Forelimb muscle (tissue), 1 donor: ENCODE measurements around the gene EPHA6. TPM values are rescaled to one million over a fixed set of nuclear protein-coding genes. Genes with fewer than 3 reads are reported as not detected.
"Not testable (repeated sequence)": the region's sequence is repeated elsewhere in the genome, so short reads cannot be mapped to it uniquely, and the experiment has no call there.

Experiments
- DNase-seq: peaks from one replicate; pipeline ENCODE4 v3.0.0-alpha.2; 2013; ENCODE audit warnings: low read depth
- polyA plus RNA-seq: library from polyadenylated mRNA; unstranded; fragments of 120-200 nt; gene quantifications from one replicate; pipeline ENCODE4 v1.2.1, GENCODE V29; 2013; ENCODE audit not compliant: insufficient read length

Gene EPHA6
- polyA plus RNA-seq, 1 donor = 0.11 TPM

DNA sequence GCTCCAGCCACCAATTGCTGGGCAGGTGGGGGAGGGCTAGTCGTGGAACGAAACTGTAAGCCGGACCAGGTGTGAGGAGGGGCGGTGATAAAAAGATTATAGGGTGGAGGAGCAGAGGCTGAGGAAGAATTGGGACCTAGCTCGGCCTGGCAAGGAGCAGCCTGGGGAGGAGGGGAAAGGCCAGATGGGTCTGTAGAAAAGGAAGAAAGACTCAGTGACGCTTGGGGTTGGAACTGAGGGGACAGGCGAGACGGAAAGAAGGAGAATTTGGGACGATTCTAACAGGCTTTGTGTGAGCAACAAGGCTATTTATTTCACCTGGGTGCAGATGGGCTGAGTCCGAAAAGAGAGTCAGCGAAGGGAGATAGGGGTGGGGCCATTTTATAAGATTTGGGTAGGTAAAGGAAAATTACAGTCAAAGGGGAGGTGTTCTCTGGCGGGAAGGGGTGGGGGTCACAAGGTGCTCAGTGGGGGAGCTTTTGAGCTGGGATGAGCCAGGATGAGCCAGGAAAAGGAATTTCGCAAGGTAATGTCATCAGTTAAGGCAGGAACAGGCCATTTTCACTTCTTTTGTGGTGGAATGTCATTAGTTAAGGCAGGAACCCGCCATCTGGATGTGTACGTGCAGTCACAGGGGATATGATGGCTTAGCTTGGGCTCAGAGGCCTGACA is 462.6 kb downstream of the EPHA6 start:
- not testable (repeated sequence) for DNase-seq

DNA sequence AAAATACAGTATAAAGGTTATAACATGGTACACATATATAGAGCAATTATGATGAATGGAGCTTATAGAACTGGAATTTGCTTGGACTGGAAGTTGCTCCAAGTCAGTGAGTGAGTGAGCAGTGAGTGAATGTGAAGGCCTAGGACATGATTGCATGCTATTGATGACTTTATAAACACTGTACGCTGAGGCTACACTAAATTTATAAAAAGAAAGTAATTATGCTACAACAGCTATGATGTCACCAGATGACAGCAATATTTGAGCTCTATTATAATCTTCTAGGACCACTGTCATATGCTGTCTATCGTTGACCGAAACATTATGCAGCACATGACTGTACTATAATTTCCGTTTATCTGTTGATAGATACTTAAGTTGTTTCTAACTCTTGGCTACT is 463.3 kb downstream of the EPHA6 start:
- no peak for DNase-seq

DNA sequence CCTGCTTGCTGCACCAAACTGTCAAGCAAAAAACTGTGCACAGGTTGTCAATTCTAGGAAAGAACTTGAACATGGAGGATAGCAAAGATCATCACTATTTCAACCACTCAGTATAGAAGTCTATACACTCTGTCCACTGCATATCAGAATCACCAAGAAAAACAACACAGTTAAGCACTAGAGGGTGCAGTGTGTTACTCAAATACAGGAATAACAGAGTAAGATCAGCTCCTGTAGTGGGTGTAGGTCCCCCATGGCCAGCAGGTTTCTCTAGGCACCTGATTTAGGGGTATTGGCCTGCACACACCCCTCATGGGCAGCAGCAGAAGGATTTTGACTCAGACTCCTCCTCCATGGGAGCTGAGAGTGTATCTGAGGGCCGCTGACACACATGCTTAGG is 464.1 kb downstream of the EPHA6 start:
- no peak for DNase-seq

DNA sequence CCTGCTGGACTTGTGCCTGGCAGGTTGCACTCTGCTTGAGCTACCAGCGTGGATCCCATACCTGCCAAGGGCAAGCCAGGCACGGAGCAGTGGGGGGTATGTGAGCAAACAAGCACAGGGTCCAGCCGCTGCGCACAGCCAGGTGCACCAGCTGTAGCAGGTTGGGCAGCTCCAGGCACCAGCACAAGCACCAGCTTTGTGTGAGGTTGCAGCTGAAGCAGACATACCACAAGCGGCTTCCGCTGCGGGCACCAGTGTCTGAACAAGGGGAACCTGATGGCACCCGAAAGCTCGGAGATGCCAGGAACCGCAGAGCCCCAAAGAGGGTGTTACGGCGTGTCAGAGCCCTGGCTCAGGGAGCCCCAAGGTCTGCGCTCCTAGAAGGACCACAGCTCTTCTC is 477.5 kb downstream of the EPHA6 start:
- DNase-seq = no peak

DNA sequence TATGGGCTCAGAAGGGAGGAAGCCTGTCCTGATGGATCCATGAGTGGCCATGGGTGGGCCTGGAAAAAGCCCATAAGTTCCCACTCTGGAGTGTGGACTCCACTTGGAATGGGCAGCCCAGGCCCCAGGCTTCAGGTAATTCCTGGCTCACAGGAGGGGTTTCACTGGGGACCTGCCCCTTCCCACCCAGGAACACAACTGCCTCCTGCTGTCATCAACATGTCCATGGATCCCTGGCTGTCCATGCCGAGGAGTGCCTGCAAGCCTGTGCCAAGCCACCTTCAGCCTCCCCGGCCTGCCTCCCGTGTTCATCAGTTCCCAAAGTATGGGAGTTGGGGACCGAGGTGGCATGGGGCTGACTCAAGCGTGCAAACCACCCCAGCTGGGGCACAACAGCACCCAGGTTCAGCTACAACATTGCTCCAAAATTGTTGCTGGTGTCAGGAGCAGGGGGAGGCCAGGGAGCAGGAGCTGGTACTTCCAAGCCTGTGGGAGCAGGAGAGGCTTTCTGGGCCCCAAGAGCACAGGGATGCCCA is 479.3 kb downstream of the EPHA6 start:
- no peak for DNase-seq

DNA sequence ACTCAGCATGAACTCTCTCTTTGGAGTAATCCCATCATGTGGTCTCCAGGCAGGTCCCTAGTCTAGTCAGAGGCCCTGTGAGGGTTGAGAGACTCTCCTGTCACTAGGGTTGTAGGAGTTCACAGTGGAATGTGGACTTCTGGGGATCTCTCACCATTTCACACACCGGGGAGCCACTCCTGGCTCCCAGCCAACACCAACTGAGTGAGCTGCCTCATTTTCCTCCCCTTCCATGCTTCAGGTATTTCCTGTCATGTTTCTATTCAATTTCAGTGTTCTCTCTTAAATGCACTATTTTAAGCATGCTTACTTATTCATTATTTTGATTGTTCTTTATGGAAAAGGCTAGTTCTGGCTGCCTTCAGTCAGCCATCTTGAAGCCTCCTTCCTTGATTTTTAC is 482.6 kb downstream of the EPHA6 start:
- DNase-seq = no peak

DNA sequence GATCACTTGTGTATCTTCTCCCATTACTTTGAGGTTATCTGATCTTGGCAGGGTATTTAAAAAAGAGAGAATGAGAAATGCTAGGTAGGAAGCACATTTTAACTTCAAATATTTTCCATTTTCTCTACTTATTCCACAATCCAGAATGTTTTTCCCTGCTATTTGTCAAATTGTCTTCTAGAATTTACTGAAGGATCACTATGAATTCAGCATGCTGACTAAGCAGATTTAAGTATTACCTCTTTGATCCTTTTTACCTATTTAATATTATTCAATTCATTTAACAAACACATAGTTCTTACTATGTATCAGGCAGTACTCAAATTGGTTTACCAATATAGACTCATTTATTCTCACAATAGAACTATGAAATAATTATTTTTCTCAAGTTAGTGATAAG is 486.7 kb downstream of the EPHA6 start:
- no peak for DNase-seq

DNA sequence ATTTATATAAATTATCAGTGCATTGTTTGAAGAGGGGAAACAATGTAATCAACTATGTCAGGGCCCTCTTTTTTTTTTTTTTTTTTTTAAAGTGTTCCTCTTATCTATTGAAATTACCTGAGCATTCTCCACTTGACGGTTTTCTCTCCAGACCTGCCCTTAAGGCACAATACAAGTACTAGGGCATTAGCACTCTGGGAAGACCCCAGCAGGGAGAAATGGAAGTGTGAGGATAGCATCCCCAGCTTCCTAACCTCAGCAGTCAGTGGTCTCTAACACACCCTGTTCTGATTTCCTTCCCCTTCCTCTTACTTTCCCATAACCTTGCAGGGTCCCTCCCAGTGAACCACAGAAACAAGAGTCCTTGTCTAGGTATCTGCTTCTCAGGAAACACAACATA is 491.8 kb downstream of the EPHA6 start:
- DNase-seq = no peak

DNA sequence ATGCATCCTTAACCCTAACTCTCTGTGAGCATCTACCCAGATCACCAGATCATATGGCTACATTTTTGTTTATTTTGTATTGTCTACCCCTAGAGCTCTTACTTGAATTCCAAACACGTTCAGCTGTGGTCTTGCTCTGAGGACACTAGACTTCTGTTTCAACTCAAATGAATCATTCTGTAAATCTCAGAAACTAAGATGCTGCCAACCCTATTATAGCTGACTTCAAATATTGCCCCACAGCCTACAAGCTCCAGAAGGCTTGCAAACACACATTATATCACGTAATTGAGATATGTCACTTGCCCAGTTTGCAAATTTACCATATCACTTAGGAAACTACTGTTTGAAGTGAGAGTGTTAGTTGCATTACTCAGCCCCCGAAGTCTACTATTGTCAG is 524.0 kb downstream of the EPHA6 start:
- DNase-seq = no peak

DNA sequence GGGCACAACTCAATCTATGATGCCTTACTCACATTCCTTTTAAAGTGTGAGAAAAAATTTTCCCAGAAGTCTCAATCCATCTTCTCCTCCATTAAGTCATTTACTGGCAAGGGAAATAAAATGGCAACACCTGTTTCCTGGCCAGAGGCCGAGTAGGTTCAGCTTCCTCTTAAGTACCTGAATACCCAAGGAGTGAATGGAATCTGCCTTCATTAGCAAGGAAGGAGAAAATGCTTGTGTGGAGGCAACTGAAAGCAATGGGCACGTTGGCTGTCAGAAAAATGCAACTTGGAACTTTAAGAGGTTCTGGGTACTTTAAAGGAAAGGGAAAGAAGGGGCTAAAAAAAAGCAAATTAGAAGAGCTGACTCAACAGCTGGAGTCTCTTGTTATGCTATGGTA is 526.5 kb downstream of the EPHA6 start:
- DNase-seq = no peak

DNA sequence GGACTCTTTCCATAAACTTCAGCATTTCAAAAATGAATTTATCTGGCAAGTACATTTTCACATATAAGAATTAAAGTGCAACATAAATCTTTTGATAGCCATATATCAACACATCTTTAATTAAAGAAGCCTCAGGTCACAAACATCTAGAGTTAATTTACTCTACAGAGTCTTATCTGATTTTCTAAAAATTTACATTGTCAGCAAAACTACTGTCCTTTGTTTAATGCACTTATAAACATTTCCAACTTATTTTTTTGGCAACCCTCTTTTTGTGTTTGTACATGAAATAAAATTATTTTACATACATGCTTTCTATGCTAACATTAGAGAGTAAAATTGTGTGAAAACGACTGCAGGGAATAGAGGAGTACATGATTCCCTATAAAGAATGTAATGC is 533.4 kb downstream of the EPHA6 start:
- DNase-seq = no peak

DNA sequence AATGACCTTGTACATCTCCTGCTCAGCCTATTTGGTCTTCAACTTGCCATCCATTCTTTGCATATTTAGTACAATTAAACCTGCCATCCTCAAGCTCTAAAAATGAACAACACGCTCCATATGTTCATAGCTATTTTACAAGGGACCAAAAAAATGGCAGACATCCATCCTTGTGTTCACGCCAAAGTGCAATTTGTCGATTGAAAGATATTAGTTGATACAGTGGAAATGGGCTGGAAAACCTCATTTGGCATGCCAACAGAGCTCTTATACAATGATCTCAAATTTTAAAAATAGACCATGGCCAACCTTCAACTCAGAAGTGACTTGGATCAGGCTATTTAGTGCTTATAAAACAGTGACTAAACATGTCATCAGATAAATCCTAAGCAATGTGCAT is 536.6 kb downstream of the EPHA6 start:
- peak; percentile 1 for DNase-seq

DNA sequence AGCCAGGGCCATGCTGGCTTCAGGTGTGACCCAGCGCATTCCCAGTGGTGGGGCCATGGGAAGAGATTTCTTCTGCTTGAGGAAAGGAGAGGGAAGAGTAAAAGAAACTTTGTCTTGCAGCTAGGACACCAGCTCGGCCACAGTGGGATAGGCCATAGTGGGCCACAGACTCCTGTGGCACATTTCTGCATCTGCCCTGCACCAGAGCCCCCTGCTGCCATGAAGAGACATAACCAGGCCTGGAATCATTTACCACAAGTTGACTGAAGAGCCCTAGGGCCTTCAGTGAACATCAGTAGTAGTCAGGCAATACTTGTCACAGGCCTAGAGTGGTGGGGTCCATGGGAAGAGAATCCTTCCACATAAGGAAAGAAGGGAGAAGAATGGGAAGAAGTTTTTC is 538.8 kb downstream of the EPHA6 start:
- no peak for DNase-seq

DNA sequence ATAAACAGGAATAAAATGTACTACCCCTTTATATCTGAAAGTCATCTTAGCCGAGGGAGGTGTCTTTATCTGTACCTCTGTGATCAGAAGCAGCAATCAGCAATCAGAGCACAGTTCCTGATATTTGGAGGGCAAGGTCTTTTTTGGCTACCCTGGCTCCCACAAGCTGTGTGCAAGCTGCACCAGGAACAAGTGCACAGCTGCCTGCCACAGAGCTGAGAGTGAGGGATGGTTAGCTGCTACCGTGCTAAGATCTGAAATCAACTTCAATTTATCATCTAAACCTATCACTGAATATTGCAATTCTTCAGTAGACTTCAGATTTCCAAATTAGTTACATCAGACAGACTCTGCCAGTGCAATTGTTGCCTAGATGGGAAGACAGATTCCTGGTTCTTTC is 545.6 kb downstream of the EPHA6 start:
- DNase-seq = no peak

DNA sequence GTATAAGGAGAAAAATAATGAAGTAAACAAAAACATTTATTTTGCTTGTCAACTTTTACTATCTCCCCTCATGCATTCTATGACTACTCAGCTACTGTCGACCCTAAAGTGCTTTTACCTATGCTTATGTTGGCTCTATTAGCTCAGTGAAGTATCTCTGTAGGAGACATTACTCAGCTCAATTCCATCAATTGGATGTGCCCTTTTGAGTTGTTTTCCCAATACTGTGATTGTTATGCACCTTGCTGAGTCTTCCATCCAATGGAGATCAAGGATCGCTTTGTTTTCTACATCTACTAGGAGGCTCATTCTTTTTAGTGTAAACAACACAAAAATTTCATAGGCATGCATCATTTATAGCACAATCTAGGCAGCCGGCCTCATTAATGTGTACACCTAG is 546.4 kb downstream of the EPHA6 start:
- no peak for DNase-seq

DNA sequence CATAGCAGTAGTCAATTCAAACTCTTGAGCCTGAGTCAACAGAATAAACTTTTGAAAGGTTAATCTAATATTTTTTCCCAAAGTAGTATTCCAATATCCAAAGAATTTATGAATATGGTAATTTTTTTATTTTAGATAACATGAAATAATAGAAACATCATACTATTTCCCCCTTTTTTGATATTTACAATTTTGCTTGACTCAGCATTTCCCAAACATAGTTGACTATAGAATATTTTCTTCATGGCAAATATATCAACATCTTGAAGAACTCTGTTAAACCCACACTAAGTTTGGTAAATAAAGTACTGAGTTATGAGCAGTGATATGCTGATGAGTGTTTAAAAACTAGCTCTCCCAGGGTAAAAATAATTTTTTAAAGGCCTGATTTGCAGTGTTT is 570.2 kb downstream of the EPHA6 start:
- no peak for DNase-seq

DNA sequence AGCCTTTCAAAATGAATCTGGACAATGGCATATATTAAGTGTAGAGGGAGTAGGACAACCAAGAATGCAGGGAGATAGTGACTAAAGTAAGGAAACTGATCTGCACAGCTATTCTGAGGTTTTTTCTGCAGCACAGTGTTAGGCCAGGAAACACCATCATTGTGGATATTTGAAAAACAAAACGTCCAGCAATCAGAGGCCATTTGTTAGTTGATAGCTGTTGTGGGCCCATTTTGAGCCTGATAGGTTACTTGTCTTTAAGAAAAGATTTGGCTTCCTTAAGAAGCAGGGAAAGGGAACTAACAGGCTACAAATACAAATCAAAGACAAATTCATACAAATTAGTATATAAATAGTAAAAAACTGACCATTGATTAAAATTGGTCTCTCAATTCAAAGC is 574.4 kb downstream of the EPHA6 start:
- DNase-seq = no peak

DNA sequence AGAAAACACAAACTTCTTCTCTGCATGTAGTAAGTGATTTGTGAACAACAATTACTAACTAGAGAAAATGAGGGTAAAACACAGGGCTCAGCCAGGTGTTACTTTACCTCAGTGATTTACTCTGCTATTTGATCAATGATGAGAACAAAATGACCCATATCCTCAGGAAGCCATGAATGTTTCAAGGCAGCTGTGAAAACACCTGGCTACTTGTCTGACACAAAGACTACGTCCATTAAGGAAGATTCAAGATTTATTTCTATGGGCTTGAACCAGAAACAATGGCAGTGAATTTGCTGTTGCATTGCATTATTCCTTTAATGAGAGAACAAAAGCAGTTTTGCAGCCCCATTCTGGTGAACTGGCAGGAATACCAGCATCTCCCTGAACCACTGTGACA is 575.5 kb downstream of the EPHA6 start:
- DNase-seq = no peak

DNA sequence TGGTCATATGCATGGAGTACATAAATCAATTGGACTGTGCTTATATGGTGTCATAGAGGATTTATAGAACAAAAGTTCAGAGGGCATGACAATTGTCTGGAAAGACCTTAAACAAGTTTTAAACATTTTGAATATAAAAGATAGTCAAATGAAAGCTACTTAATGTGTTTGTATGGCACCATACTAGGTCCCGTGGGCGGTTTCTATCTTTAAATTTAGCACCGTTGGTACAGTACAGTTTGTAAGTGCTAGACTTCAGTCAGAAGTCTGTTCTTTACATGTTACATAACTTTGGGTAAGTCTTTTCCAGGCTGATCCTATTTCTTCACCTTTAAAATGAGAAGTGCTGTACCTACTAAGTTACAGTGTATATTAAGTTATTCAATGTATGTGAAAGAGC is 576.8 kb downstream of the EPHA6 start:
- no peak for DNase-seq

DNA sequence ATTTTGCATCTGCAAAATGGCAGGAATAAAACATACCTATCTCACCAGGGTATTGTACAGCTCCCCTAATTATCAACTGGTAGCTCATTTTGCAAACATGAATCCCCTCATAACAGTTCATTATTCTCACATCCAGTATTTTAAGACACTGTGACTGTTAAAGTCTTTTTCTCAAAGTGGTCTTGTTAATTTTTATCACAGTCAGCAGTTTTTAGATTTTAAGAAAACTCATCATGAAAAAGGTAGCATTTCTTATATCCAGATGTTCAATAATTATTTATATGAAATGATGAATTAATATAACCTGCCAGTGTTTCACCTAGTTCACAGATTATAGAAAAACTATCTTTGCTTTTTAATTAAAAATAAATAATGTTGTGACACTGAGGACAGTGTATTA is 595.2 kb downstream of the EPHA6 start:
- DNase-seq = no peak

DNA sequence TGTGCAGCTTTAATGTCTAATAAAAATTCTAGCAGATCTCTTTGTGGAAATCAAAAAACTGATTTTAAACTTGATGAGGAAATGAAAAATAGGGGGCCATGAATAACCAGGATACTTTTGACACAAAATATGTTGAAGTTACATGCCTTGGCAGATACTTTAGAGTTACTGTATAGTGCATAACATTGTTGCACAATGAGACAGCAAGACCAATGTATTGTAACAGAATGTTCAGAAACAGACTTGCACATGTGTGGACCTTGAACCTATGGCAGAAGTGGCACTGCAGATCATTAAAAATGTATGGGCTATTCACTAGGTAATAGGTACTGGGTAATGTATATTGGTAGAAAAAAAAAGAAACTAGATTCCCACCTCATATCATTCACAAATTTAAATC is 607.2 kb downstream of the EPHA6 start:
- no peak for DNase-seq

DNA sequence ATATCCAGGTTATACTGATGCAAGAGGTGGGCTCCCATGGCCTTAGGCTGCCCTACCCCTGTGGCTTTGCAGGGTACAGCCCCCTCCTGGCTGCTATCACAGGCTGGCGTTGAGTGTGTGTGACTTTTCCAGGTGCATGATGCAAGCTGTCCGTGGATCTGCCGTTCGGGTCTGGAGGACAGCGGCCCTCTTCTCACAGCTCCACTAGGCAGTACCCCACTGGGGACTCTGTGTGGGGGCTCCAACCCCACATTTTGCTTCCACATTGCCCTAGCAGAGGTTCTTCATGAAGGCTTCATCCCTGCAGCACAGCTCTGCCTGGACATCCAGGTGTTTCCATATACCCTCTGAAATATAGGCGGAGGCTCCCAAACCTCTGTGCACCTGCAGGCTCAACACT is 610.6 kb downstream of the EPHA6 start:
- no peak for DNase-seq

DNA sequence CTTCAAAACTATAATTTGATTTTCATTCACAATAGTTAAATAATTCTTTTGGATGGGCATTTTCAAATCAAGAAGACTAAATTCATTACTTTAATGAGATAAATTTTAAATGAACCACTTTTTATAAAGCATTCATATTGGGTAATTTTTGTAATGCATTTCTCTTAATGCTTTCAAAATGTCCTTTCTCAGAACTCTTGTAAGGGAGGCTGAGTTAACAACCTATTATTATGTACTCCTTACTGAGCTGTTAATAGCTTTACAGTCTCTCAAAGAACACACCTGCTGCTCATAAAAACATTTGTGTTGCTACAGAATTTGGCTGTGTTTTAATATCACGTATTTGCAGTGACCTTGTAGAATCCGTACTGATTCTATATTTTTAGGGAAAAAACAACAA is 616.2 kb downstream of the EPHA6 start:
- no peak for DNase-seq

DNA sequence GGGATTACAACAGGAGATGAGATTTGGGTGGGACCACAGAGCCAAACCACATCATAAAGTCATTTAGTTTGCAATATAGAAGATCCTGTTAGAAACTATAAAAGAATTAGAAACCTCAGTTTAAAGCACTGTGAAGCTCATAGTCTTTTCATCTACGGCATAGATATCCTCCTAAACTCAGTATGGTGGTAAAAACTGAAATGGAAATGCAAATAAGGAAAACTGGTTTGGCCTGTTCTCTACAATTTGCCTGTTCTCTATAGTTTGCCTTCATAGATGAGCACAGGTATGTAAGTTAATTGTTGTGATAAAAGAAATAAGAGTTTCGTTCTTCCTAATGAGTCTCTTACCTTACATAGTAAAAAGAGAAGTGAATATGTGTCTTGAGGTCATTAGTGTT is 618.5 kb downstream of the EPHA6 start:
- no peak for DNase-seq
